Endometrial microvascular endothelial cells (primary cell): ENCODE results near the gene SPATA17. TPM values are rescaled to one million over a fixed set of nuclear protein-coding genes. Genes with fewer than 3 reads are reported as not detected.

Source experiments
- in situ Hi-C: cut with HindIII; loops from 2 replicates; pipeline ENCODE4 v1.10.0; 2017; ENCODE audit warnings: low sequenced_read_pairs, low pct_unique_long_range_greater_than_20kb; ENCODE audit errors: inconsistent ontology term
- total RNA-seq: library from RNA; depleted of rRNA; stranded (reverse); fragments of >200 nt; gene quantifications from one replicate; pipeline ENCODE4 v1.2.3, GENCODE V29; 2015; ENCODE audit errors: inconsistent ontology term

The SPATA17 gene
- total RNA-seq, 1 donor from 2014 or later, result not detected

- in situ Hi-C loops, result no loop called here
Measured at GRCh38 chr1:217812175-217812574, 181.0 kb downstream of the SPATA17 start.

- in situ Hi-C loops, result no loop called here
Measured at GRCh38 chr1:217813031-217813430, 181.9 kb downstream of the SPATA17 start.

- in situ Hi-C loops, result no loop called here
Measured at GRCh38 chr1:217837691-217838090, 206.5 kb downstream of the SPATA17 start.

GRCh38 chr1:217839161-217839560 lies 208.0 kb downstream of the SPATA17 start:
- in situ Hi-C loops, result no loop called here

- in situ Hi-C loops, result no loop called here
Measured at GRCh38 chr1:217846733-217847132, 215.6 kb downstream of the SPATA17 start.

GRCh38 chr1:217847643-217848042 lies 216.5 kb downstream of the SPATA17 start:
- in situ Hi-C loops, result no loop called here

GRCh38 chr1:217856342-217857034 lies 225.3 kb downstream of the SPATA17 start:
- in situ Hi-C loops, result no loop called here

GRCh38 chr1:217857061-217857460 lies 225.9 kb downstream of the SPATA17 start:
- in situ Hi-C loops, result no loop called here

- in situ Hi-C loops, result no loop called here
Measured at GRCh38 chr1:217861658-217862057, 230.5 kb downstream of the SPATA17 start.

GRCh38 chr1:217867446-217867995 lies 236.4 kb downstream of the SPATA17 start:
- in situ Hi-C loops, result no loop called here

- in situ Hi-C loops, result no loop called here
Measured at GRCh38 chr1:217871955-217872354, 240.8 kb downstream of the SPATA17 start.

GRCh38 chr1:217875229-217875628 lies 244.1 kb downstream of the SPATA17 start:
- in situ Hi-C loops, result no loop called here

GRCh38 chr1:217876401-217876800 lies 245.3 kb downstream of the SPATA17 start:
- in situ Hi-C loops, result no loop called here

- in situ Hi-C loops, result no loop called here
Measured at GRCh38 chr1:217876896-217877295, 245.8 kb downstream of the SPATA17 start.

- in situ Hi-C loops, result no loop called here
Measured at GRCh38 chr1:217881131-217881543, 250.0 kb downstream of the SPATA17 start.

- in situ Hi-C loops, result no loop called here
Measured at GRCh38 chr1:217881607-217882332, 250.6 kb downstream of the SPATA17 start.

GRCh38 chr1:217885181-217885580 lies 254.0 kb downstream of the SPATA17 start:
- in situ Hi-C loops, result no loop called here

- in situ Hi-C loops, result no loop called here
Measured at GRCh38 chr1:217888328-217888727, 257.2 kb downstream of the SPATA17 start.

- in situ Hi-C loops, result no loop called here
Measured at GRCh38 chr1:217889401-217889800, 258.3 kb downstream of the SPATA17 start.

- in situ Hi-C loops, result no loop called here
Measured at GRCh38 chr1:217891966-217892365, 260.8 kb downstream of the SPATA17 start.
